K562 (cell line): ENCODE data around the gene CDC42EP5. TPM values are rescaled to one million over a fixed set of nuclear protein-coding genes. Genes with fewer than 3 reads are reported as not detected.
A peak's percentile ranks its signal among the peaks of the same experiment; 100 is the strongest.

Source experiments
- ATF1 ChIP-seq, 2 experiments: fragments of 450-650 bp in 1 of 2; IDR thresholded peaks; 2 replicates each; pipeline ENCODE4 v1.6.1; 2016; ENCODE audit warnings: missing compliant biosample characterization in 1 of 2, missing genetic modification characterization in 1 of 2
- C11orf30 ChIP-seq: fragments of 450-650 bp; IDR thresholded peaks from 2 replicates; pipeline ENCODE4 v1.6.1; 2016; ENCODE audit warnings: low read depth, mild to moderate bottlenecking
- CEBPG ChIP-seq, 3 experiments: fragments of 200-800 bp in 1 of 3; sonication (Bioruptor generic) in 1 of 3; sonication (generic) in 1 of 3; formaldehyde crosslinking in 1 of 3; IDR thresholded peaks in 2 of 3; conservative IDR thresholded peaks in 1 of 3; 2 replicates each; pipeline versions ENCODE4 v1.6.1 to v1.8.0; 2016 to 2022; ENCODE audit warnings: missing compliant biosample characterization in 2 of 3, missing genetic modification characterization in 2 of 3, mild to moderate bottlenecking in 1 of 3, missing genetic modification reagents in 1 of 3
- ELF1 ChIP-seq: fragments of 200-800 bp; sonication (Bioruptor generic); IDR thresholded peaks from 2 replicates; pipeline ENCODE4 v1.6.1; 2016; ENCODE audit warnings: missing genetic modification characterization, missing compliant biosample characterization
- FOXP1 ChIP-seq: sonication (generic); formaldehyde crosslinking; IDR thresholded peaks from 2 replicates; pipeline ENCODE4 v1.8.0; 2022; ENCODE audit warnings: mild to moderate bottlenecking, missing genetic modification reagents
- GTF2F1 ChIP-seq: IDR thresholded peaks from 2 replicates; pipeline ENCODE4 v1.6.1; 2011; ENCODE audit warnings: low read depth, low read length, improper control_type of control experiment
- IRF9 ChIP-seq: fragments of 450-650 bp; IDR thresholded peaks from 2 replicates; pipeline ENCODE4 v1.6.1; 2016; ENCODE audit warnings: missing biosample characterization, missing genetic modification characterization
- KDM2B ChIP-seq: fragments of 250-450 bp; sonication (Bioruptor Pico); IDR thresholded peaks from 2 replicates; pipeline ENCODE4 v1.8.0; 2021; ENCODE audit warnings: mild to moderate bottlenecking, moderate library complexity
- KLF16 ChIP-seq: IDR thresholded peaks from 2 replicates; pipeline ENCODE4 v1.6.1; 2016; ENCODE audit warnings: antibody characterized with exemption
- MYNN ChIP-seq, 2 experiments: sonication (generic); formaldehyde crosslinking in 1 of 2; IDR thresholded peaks; 2 replicates each; pipeline versions ENCODE4 v1.5.0 to v1.6.1; 2016 to 2020; ENCODE audit warnings: antibody characterized with exemption in 1 of 2, missing genetic modification reagents in 1 of 2
- NCOA2 ChIP-seq, 2 experiments: fragments of 450-650 bp; IDR thresholded peaks; 2 replicates each; pipeline ENCODE4 v1.6.1; 2018; ENCODE audit warnings: mild to moderate bottlenecking in 2 of 2, moderate library complexity in 1 of 2; ENCODE audit not compliant: partially characterized antibody in 2 of 2
- POLR2AphosphoS5 ChIP-seq: IDR thresholded peaks from 2 replicates; pipeline ENCODE4 v1.6.1; 2011; ENCODE audit warnings: mild to moderate bottlenecking, low read depth, low read length, moderate library complexity; ENCODE audit not compliant: control insufficient read depth, insufficient read depth
- PRDM10 ChIP-seq: fragments of 450-650 bp; IDR thresholded peaks from 2 replicates; pipeline ENCODE4 v1.6.1; 2018; ENCODE audit not compliant: partially characterized antibody
- SMAD4 ChIP-seq: fragments of 250-450 bp; sonication (Bioruptor Pico); conservative IDR thresholded peaks from 2 replicates; pipeline ENCODE4 v1.8.0; 2021; ENCODE audit warnings: inconsistent platforms, mild to moderate bottlenecking, moderate library complexity
- ZBTB12 ChIP-seq: fragments of 250-450 bp; sonication (Bioruptor Pico); IDR thresholded peaks from 2 replicates; pipeline ENCODE4 v1.4.0; 2020
- ZFP91 ChIP-seq: sonication (generic); formaldehyde crosslinking; IDR thresholded peaks from 2 replicates; pipeline ENCODE4 v1.8.0; 2022; ENCODE audit warnings: mild to moderate bottlenecking, missing genetic modification reagents
- polyA plus RNA-seq, 8 experiments: library from polyadenylated mRNA; depleted of rRNA in 4 of 8; stranded (reverse) in 5 of 8; unstranded in 3 of 8; fragments of >200 nt; fragmentation: Nextera tagmentation in 2 of 8; fragmentation: Illumina TruSeq in 1 of 8; extraction: Ambion mirVana in 2 of 8; extraction: Trizol in 1 of 8; gene quantifications; 2 replicates each; pipeline versions ENCODE4 v1.2.1 to v1.2.3, GENCODE V29; 2011 to 2014; ENCODE audit warnings: inconsistent platforms in 1 of 8, missing spikeins in 1 of 8
- total RNA-seq, 7 experiments: library from RNA; depleted of rRNA in 6 of 7; stranded (reverse); fragments of >200 nt in 6 of 7; fragmentation: Illumina TruSeq in 2 of 7; extraction: Trizol in 2 of 7; gene quantifications; 2 replicates each; pipeline versions ENCODE4 v1.2.1 to v1.2.3, GENCODE V29; 2011 to 2021; ENCODE audit warnings: low replicate concordance in 1 of 7

The CDC42EP5 gene
- total and polyA plus RNA-seq, 9 of the 15 experiments (the other 6 are each of a cell fraction or from before 2014, with no cell fraction given), result 0.15 to 0.38 TPM; not detected in 7

- TF ChIP-seq CEBPG (CRISPR knock-in tag; IDR thresholded peaks at IDR 0.05), result no peak
- no peak for TF ChIP-seq CEBPG (tag; conservative IDR thresholded peaks at IDR 0.05 in 1 of 2, IDR thresholded peaks at IDR 0.05 in 1 of 2)
- TF ChIP-seq GTF2F1, result 0 out of 2 replicates have a peak, but pooled peaks have one; percentile 27
- TF ChIP-seq C11orf30, result peak; percentile 54; the same call in 1 of the 2 replicates
- no peak for TF ChIP-seq NCOA2 (IDR thresholded peaks at IDR 0.05; ENCODE audit: partially characterized antibody in 2 of 2)
- peak; percentile 98 for TF ChIP-seq ZFP91 (CRISPR knock-in tag)
- no peak for TF ChIP-seq MYNN (IDR thresholded peaks at IDR 0.05)
- TF ChIP-seq MYNN (CRISPR knock-in tag; IDR thresholded peaks at IDR 0.05), result no peak
- 0 out of 2 replicates have a peak, but pooled peaks have one; percentile 29 for TF ChIP-seq ELF1 (tag)
- TF ChIP-seq IRF9 (tag), result no peak
- TF ChIP-seq ZBTB12 (CRISPR knock-in tag), result peak; percentile 75
- peak; percentile 56; the same call in 1 of the 2 replicates for TF ChIP-seq FOXP1 (CRISPR knock-in tag)
- TF ChIP-seq KDM2B (CRISPR knock-in tag), result peak; percentile 20; the same call in 1 of the 2 replicates
- no peak for TF ChIP-seq KLF16
- TF ChIP-seq PRDM10, result peak; percentile 26
- peak; percentile 59 for TF ChIP-seq SMAD4 (CRISPR knock-in tag)
- TF ChIP-seq POLR2AphosphoS5, result peak; percentile 49; the same call in 1 of the 2 replicates
- peak; percentile 74 for TF ChIP-seq ATF1 (CRISPR knock-in tag; IDR thresholded peaks at IDR 0.05)
- TF ChIP-seq ATF1 (tag; IDR thresholded peaks at IDR 0.05), result peak; percentile 94
Measured at GRCh38 chr19:54464630-54465425, 8.3 kb downstream of the CDC42EP5 start (continued).
